CD4-positive, alpha-beta T cell treated with Interleukin-15 for 4 hours (primary cell): ENCODE data around the gene RAET1G.
"Not testable (repeated sequence)": the region's sequence is repeated elsewhere in the genome, so short reads cannot be mapped to it uniquely, and the experiment has no call there.

Experiments used
- DNase-seq: peaks from one replicate; pipeline ENCODE4 v3.0.0-alpha.2; 2020; ENCODE audit warnings: low spot score

Gene RAET1G

GRCh38 chr6:149953390-149953789, 30.5 kb upstream of the RAET1G start:
- DNase-seq, result peak; percentile 16

DNA sequence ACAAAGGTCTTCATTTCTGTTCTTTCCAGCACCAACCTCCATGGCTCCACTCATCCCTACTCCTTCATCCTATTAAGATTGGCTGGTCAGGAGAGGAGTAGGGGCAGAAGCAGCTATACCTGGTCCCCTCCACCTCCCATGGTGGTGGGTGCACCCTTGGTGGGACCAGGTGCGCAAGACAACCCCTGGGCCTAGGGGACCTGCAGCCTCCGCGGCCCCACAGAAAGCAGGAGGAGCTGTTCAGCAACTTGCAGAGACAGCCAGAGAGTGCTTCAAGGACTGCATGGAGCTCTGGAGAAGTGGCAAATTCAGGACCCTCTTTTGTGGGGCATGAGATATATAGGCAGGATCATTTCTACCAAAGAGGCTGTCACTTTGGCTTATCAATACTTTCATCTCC, 28.7 kb upstream of the RAET1G start:
- DNase-seq, result no peak

GRCh38 chr6:149951096-149951495, 28.2 kb upstream of the RAET1G start:
- no peak for DNase-seq

- no peak for DNase-seq
Observed at GRCh38 chr6:149950423-149950822, 27.5 kb upstream of the RAET1G start.

DNA sequence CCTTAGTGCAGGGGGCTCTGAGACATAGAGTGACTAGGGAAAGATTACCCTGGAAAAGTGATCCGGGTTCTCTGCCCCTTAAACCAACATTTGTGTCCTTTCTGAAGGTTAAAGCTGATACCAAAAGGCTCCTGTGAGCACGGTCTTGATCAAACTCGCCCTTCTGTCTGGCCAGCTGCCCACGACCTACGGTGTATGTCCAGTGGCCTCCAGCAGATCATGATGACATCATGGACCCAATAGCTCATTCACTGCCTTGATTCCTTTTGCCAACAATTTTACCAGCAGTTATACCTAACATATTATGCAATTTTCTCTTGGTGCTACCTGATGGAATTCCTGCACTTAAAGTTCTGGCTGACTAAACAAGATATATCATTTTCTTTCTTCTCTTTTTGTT, 25.7 kb upstream of the RAET1G start:
- no peak for DNase-seq

- DNase-seq, result no peak
Observed at GRCh38 chr6:149948011-149948410, 25.1 kb upstream of the RAET1G start.

DNA sequence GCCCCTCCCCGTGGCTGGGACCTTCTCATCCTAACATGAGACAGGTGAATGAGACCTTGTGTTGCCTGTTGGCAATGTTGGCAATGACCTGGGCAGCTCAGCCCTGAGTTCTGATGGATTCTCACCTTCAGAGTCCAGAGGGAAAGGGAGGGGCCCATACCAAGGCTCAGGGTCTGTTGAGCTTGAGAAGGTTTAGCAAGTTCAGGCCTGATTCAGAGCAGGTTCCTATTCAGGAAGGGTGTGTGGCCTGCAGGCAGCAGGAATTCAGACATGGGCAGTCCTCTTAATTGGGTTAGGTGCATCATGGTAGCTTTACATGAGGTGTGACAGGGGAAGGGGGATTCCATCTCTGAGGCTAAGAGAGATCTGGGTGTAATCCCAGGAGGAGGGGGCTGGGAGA, 24.6 kb upstream of the RAET1G start:
- not testable (repeated sequence) for DNase-seq

GRCh38 chr6:149946631-149947030, 23.7 kb upstream of the RAET1G start:
- DNase-seq, result not testable (repeated sequence)

- DNase-seq, result not testable (repeated sequence)
Observed at GRCh38 chr6:149945276-149945675, 22.4 kb upstream of the RAET1G start.

GRCh38 chr6:149943321-149943720, 20.4 kb upstream of the RAET1G start:
- DNase-seq, result not testable (repeated sequence)

- no peak for DNase-seq
Observed at GRCh38 chr6:149942461-149942829, 19.5 kb upstream of the RAET1G start.

GRCh38 chr6:149941583-149942460, 18.9 kb upstream of the RAET1G start, which contains the start of gene ULBP2:
Gene ULBP2, plus strand, starts transcription at chr6:149942014. Its CDS starts 59 bp downstream, at chr6:149942073.
- peak; percentile 93 for DNase-seq

- no peak for DNase-seq
Observed at GRCh38 chr6:149940672-149940982, 17.7 kb upstream of the RAET1G start.

- DNase-seq, result no peak
Observed at GRCh38 chr6:149939909-149940671, 17.2 kb upstream of the RAET1G start.

DNA sequence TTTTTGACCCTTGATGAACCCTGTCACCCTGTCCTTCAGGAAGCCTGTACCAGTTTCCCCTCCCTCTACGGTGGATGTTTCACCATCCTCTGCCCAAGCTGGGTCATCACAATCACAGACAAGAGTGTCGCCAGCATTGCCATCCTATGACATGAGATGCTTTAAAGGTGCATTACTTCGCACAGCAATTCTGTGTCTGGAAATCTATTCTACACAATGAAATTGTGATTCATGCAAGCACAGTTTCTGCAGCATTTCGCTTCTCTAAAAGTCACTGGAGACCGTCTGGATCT, 16.4 kb upstream of the RAET1G start:
- no peak for DNase-seq

- peak; percentile 45 for DNase-seq
Observed at GRCh38 chr6:149938571-149939355, 15.8 kb upstream of the RAET1G start.

- not testable (repeated sequence) for DNase-seq
Observed at GRCh38 chr6:149938013-149938570, 15.2 kb upstream of the RAET1G start.

DNA sequence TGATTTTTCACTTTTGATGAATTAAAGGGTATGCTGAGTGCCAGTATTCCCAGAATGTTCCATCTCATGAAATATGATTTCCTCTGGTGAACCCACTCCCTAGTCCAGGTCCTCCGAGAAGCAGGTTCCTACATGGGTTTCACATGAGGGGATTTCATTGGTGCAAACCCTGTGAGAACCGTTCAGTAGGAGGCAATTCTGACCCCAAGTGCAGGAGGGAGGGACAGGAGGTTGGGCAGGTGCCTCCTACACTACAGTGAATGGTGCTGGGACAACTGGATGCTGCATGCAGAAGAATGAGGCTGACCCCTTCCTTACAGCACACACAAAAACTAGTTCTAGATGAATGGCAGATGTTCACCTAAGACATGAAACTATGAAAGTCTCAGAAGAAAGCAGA, 13.8 kb upstream of the RAET1G start:
- DNase-seq, result no peak

GRCh38 chr6:149935668-149936067, 12.7 kb upstream of the RAET1G start:
- no peak for DNase-seq

GRCh38 chr6:149935246-149935645, 12.3 kb upstream of the RAET1G start:
- DNase-seq, result no peak

GRCh38 chr6:149934249-149935156, 11.6 kb upstream of the RAET1G start:
- DNase-seq, result peak; percentile 81
